GM21515 (cell line): ENCODE data around the gene ENKUR.

Source experiments
- ATAC-seq: cut with Tn5 transposase; IDR thresholded peaks from one replicate; pipeline ENCODE4 v1.9.1; 2021; ENCODE audit not compliant: unreplicated experiment

ENKUR gene, protein sequence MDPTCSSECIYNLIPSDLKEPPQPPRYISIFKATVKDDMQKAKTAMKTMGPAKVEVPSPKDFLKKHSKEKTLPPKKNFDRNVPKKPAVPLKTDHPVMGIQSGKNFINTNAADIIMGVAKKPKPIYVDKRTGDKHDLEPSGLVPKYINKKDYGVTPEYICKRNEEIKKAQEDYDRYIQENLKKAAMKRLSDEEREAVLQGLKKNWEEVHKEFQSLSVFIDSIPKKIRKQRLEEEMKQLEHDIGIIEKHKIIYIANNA

DNA sequence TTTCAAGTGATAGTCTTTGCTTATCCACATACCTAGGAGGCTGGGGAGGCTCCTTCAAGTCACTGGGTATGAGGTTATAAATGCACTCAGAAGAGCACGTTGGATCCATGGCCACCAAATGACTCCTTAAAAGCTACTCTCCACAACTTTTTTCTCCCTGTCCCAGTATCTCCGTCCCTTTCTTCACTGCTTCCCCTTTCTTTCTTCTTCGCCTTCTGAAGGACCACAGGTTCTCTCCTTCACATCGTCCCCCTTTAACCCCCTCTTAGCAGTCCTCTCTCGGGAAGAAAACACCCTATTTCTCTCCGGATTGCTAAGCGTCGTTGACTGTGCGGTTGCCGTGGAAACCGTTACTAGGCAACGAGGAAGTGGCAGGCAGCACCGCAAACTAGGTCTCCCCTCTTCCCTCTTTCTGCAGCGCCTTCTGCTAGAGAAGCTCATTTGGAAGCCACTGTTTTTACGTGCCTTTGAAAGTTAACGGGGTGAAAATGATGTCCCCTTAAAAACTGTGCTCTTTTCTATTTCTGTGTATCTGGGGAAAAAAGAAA lies at the start of gene ENKUR:
Gene ENKUR (minus strand): TSS at position 331 of the 548 bp plus-strand sequence. CDS start 222 bp downstream, at position 109.
- ATAC-seq, result peak; percentile 64

DNA sequence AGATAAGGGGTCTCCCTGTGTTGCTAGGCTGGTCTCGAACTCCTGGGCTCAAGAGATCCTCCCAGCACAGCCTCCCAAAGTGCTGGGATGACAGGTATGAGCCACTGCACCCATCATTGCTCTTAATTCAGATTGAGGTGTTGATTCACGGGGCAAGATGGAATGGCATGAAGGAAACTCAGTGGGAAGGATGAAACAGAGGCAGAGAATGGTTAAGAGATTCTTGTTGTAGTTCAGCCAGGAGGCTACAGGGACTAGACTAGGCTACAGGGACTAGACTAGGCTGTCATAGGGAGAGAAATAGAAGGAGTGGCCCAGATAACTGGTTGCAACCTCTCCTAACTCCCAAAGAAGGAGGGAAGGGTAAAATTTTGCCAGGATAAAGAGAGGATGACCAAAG lies 48.4 kb upstream of the ENKUR start:
- ATAC-seq, result no peak

DNA sequence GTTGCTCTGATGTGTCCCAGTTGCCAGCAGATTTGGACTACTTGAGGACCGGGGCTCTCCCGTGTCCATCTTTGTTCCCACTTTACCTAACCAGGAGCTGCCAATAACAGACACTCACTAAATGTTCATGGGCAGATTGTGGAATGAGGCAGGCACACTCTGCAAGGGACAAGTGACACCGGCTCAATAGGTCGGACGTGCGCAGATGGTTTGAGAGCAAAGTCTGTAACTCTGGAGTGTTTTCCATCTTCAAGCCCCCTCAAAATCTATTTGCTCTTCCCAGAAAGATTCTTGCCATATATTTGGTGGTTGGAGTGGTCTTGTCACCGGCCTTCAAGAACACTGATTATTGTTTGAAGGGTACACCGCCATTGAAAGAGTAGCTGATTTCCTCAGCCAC lies 47.7 kb upstream of the ENKUR start:
- no peak for ATAC-seq

DNA sequence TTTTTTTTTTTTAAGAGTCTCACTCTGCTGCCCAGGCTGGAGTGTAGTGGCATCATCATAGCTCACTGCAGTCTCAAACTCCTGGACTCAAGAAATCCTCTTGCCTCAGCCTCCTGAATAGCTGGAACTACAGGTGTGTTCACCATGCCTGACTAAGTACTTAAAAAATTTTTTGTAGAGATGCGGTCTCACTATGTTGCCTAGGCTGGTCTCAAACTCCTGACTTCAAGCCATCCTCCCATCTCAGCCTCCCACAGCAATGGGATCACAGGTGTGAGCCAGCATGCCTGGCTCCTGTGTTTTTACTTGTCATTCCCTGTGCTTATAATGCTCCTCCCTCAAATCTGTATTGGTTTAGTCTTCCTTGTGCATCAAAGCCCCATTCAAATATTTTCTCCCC lies 47.2 kb upstream of the ENKUR start:
- no peak for ATAC-seq

DNA sequence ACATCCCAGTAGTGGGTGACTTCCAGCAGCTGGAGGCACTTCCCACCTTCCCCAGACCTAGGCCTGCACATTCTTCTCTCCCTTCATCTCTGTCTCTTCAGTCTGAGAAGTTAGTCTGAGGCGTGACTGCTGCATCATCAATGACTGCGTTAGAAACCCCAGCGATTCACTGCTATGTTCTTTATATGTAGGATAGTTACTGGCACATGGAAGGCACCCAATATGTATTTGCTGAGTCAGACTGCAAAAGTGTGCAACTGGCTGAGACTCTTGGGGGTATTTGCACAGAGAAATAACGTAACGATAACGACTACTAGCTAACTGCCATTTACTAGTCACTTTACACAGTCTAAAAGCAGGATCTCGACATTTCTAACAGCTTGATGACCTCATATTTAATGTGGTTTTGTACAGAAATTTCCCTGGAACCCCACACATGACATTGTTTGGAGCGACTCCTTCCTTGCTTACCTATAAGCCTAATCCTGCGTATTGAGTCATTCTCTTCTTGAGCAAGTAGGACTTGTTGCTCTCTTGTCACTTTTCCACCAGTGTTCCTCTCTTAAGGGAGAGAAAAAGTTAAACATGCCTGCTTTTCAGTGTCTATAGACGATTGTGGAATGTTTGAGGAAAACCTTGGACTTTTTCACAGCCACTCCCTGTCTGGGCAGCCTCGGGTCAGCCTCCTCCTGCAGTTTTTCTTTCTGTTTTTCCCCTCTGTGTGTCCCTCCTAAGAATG lies 45.9 kb upstream of the ENKUR start:
- ATAC-seq, result no peak

DNA sequence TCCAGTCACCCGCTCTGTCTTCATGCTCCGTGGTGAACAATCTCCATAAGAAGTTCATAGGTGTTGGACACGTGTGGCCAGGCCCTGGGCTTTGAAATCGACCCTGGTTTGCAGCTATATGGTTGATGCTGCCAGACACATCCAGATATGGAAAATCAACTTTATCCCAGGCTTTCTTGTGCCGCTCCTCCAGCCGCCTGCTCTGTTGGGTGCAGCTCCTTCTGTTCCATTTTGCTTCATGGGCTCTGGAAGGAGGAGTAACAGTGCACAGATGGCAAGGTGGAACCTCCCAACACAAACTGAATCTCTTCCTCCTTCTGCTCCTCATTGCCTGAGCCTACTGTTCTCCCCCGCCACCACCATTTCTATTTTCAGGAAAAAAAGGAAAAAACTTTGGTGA lies 45.2 kb upstream of the ENKUR start:
- no peak for ATAC-seq

DNA sequence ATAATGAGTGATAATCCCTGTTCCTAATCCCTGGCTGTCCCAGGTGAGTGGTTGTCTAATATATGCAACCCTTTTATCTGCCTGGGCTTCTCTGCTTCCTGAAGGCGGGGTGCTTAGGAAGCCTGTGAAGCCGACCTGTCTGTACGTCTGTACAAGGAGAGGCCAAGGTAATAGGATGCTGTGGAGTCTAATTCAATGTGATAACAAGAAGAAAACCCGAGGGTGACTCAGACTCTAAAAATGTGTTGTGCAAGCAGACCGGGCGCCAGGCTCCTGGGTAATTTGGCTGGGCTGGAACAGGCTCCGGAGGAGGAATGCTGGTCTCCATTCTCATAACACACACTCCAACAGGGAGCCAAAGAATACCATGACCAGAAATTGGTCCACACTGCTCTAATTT lies 44.0 kb upstream of the ENKUR start:
- no peak for ATAC-seq

DNA sequence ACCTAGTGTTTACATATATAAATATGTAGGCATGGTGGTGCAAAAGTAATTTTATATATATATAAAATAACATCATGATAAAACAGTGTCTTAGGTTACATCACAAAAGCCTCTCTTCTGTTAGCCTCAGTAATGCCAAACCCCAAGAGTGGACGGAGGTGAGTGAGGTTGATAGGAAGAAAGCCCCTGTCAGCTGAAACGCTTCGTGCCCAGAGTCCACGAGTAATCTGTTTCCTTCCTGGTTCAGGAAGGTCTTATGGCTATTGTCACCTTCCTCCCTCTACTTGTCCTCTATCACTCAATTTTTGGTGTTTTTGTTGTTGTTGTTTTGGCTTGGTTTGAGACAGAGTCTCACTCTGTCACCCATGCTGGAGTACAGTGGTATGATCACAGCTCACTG lies 41.9 kb upstream of the ENKUR start:
- no peak for ATAC-seq

DNA sequence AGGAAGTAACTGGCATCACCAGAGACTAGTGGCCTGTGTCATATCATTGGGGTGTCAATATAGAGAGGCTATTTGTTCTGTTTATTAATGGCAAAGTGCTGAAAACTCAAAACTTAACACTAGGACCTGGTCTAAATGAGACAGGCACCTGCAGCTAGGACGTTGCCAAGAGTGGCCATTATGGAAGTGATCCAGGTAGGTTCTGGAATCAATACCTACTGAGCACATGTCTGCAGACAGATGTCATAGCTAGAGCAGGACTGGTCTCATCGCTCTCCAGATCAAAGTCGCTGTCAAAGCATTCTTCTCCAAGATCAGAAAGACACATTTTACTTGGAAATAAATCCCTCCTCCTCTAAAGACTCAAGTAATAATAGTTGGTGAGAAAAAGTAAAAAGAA lies 40.8 kb upstream of the ENKUR start:
- ATAC-seq, result no peak

DNA sequence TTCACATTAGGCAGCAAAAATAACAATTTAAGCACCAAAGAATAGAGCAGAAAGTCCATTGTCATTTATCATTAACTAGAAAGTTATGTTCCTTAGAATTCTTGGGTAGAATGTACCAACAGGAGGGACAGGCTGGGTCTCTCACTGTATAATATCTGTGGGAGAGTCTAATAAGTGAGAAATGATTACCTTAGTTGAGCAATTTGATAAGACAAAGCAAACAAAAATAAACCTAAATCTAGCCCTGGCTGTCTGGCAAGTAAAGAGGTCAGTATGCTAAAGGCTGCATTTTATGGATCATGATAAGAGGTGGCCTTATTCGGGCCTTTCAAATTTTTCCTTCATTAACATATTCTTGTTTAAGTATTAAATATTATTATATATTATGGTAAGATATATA lies 36.1 kb upstream of the ENKUR start:
- ATAC-seq, result no peak

DNA sequence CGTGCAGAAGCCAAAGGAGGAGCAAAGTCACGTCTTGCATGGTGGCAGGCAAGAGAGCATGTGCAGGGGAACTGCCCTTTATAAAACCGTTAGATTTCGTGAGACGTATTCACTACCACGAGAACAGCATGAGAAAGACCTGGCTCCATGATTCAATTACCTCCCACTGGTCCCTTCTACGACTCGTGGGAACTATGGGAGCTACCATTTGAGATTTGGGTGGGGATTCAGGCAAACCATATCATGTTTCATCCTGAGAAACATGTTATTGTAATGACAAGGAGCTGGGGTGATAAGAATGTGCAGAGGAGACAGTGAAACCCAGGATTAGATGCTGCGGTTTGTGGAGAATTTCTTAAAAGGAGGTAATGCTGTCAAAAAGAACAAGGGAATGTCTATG lies 34.4 kb upstream of the ENKUR start:
- no peak for ATAC-seq

DNA sequence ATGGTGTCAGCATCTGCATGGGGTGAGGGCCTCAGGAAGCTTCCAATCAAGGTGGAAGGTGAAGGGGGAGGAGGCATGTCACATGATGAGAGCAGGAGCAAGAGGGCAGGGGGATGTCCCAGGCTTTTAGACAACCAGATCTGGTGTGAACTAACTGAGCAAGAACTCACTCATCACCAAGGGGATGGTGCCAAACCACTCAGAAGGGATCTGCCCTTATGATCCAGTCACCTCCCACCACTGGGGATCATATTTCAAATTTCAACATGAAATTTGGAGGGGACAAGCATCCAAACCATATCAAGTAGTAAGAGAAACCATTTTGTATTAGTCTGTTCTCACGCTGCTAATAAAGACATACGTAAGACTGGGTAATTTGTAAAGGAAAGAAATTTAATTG lies 34.0 kb upstream of the ENKUR start:
- ATAC-seq, result no peak

DNA sequence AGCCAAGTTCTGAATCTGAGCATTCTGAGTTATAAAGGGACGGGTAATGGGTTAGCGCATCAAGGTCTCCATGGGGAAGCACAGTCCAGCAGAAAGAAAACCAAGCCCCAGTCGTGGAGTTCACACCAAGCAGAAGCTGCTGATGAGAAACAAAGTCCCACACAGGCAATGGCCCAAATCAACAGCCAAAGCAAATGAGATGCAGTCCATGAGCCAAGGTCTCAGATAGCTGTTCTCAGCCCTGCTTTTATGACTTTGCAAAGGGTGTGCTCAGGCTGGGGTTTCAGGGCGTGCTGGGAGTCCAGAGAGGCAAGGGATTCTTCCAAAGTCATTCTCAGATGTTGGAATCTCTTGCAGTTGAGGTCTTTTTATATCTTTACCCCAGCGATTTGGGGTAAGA lies 32.5 kb upstream of the ENKUR start:
- no peak for ATAC-seq

DNA sequence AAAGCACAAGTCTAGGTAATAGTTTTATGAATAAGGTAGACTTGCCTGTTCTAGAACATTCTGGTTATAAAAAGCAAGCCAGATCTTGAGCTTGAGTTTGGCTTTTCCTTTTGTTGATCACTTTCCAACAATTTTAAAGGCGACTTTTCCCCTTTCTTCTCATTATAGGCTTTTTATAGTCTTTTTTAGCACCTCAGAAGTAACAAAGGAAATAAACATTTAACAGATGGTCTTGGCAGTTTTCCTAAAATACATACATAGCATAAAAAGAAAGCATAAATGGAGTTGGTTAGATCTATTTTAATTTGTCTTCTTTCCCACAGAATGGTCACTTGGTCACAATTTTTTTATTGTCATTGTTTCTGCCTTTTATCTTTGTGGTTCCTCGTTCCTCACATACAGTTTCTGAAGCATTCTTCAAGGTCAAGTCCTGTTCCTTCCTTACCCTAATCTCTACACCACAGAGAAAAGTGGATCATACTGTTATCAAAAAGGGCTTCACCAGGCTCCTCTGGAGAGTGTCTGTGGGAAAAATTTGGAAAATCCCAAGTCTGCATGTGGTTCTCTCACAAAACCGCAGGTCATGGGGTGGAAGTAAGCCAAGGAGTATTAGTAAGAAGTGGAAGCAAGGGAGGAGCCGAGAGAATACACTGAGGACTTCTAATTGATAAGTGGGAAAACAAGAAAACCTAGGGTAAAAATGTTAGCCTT lies 31.8 kb upstream of the ENKUR start:
- no peak for ATAC-seq

DNA sequence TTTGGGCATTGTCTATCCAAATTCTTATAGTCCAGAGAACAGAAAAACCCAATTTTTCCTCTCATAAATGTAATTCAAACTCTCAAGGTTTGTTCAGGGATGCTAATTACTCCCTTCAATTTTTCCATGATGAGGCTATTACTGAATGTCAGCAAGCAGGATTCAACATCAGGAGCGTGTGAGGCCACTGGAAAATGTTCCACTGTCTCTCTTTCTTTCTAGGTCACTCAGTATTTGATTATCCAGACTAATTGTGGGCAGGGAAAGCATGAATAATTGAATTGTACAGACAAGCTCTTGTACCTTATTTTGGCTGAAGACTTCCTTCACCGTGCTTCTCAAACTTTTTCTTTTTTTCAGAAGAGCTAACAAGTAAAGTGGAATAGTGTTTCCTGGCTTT lies 31.1 kb upstream of the ENKUR start:
- no peak for ATAC-seq

DNA sequence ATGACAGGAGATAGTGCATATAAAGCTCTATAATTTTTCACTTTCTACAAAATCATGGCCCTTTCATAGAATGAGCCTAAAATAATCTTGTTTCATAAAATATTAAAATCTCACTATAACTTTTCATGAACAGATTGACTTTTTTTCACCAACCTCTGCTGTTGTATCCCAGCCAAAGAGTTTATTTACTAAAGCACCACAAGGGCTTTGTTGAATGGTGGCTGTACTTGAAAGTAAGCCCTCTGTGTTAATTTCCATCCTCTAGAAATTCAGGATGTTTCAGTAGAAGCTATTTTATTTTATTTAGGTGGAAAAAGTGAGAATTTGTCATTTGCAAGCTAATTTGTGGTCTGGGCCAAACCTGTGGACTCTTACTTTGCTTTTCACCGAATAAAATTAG lies 30.7 kb upstream of the ENKUR start:
- no peak for ATAC-seq

DNA sequence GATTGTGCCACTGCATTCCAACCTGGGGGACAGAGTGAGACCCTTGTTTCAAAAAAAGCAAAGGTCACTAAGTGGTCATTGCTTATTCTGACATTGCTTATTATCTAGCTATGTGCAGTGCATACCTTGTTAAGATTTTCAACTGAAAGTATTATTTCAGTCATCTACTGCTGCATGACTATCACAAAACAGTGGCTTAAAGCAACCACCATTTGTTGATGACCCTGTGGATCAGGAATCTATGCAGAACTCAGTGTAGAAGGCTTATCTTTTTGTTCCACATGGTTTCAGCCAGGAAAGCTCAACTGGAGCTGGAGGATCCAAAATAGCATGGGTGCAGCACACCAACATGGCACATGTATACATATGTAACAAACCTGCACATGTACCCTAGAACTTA lies 23.6 kb upstream of the ENKUR start:
- ATAC-seq, result no peak

DNA sequence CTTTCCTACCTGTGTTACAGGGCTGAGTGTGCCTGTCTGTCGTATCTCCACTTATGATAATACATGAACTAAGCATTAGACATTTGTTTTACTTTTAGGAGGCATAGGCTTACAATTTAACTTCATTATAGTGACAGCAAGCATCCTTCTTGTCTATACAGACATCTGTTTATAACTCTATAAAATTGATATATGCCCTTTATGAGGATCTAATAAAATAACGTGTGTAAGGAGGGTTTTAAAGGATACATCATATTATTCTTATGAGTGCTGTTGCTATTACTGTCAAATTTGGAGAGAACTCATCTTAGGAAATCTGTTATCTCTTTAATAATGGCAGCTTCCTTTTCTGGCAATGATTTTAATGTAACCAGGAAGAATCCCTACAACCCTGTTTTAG lies 22.4 kb upstream of the ENKUR start:
- no peak for ATAC-seq

DNA sequence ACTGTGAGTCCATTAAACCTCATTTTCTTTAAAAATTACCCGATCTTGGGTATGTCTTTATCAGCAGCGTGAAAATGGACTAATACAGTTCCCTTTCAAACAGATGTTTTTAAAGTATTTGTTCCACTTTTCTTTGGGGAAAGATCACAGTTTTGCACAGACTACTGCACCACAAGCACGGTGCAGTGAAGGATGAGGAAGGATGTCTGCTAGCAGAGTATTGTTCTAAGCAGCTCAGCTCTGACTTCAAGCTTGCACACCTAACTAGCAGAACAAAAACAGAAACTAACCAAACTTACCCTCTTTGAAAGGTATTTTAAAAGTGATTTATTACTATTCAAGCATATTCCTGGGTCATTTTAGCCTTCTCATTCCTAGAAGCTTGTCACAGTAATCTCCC lies 20.4 kb upstream of the ENKUR start:
- ATAC-seq, result peak; percentile 69

DNA sequence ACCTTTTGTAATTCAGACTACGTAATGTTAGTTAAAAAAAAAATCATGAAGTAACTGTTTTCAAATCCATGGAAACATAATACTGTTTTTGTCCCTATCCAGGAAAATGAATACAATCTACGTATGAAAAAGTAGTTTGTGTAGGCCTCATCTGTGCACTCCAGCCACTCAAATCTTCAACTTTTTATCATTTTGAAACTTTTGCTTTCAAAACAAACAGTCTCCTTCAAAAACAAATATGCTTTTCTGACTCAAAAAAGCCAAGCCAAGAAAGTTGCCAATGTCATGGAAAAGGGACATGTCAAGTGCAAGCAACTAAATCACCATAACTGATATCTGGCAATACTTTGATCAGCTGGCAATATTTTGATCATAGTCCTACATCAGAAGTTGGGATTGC lies 13.6 kb upstream of the ENKUR start:
- ATAC-seq, result no peak

DNA sequence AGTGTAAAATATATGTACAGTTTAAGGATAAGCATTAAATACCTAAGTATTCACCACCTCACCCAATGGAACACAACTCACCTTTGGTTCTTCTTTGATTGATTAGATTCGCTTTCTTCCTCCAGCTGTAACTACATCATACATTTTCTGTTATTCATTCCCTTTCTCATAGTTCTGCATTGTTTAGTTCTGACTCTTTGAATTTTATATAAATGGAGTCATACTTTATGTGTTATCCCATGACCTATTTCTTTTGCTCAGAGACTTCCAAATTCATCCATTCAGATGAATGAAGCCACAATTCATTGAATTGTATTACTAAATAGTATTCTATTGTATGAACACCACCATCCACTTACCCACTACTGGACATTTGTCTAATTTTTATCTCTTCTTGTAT lies 12.8 kb upstream of the ENKUR start:
- no peak for ATAC-seq

DNA sequence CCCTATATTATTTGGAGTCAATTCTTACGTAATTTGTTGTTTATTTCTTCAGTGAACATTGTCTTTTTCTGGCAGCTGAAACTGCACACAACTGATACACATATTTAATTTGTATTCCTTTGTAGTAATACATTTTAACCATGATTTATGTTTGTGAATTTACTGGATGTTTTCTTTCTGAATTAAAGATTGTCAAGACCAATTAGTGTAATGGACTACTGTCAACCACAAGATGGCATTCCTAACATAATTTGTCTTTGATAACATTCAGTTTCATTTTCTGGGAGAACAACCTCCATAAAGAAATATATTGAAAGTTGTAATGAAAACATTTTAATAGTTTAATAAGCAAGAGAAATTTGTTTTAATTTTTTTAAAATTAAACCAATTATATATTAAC lies 10.5 kb upstream of the ENKUR start:
- ATAC-seq, result no peak
